GM12872 (cell line): Measurements from ENCODE around the gene THBD.

Experiments used
- TF ChIP-seq, protein P1 (sequence below): IDR thresholded peaks from 3 replicates; pipeline ENCODE4 v1.5.1; 2011; ENCODE audit warnings: low read depth, mild to moderate bottlenecking, low read length, moderate library complexity; ENCODE audit not compliant: insufficient read depth

THBD gene

DNA sequence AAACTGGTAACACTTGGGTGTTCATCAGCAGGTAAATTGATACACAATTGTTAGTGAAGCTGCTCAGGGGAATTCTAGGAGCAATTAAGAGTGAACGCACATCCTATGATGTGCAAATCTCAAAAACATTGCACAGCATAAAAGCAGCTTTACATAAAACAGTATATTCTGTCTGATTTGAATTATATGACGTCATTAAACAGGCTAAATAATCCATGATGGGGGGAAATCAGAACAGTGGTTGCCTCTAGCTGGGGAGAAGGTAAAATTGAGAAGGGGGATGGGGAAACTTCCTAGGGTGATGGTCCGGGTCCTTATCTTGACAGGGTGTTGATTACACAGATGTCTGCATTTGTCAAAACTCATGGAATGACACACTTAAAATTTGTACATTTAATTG, 17.3 kb upstream of the THBD start:
- TF ChIP-seq, protein P1, sequence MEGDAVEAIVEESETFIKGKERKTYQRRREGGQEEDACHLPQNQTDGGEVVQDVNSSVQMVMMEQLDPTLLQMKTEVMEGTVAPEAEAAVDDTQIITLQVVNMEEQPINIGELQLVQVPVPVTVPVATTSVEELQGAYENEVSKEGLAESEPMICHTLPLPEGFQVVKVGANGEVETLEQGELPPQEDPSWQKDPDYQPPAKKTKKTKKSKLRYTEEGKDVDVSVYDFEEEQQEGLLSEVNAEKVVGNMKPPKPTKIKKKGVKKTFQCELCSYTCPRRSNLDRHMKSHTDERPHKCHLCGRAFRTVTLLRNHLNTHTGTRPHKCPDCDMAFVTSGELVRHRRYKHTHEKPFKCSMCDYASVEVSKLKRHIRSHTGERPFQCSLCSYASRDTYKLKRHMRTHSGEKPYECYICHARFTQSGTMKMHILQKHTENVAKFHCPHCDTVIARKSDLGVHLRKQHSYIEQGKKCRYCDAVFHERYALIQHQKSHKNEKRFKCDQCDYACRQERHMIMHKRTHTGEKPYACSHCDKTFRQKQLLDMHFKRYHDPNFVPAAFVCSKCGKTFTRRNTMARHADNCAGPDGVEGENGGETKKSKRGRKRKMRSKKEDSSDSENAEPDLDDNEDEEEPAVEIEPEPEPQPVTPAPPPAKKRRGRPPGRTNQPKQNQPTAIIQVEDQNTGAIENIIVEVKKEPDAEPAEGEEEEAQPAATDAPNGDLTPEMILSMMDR = no peak

DNA sequence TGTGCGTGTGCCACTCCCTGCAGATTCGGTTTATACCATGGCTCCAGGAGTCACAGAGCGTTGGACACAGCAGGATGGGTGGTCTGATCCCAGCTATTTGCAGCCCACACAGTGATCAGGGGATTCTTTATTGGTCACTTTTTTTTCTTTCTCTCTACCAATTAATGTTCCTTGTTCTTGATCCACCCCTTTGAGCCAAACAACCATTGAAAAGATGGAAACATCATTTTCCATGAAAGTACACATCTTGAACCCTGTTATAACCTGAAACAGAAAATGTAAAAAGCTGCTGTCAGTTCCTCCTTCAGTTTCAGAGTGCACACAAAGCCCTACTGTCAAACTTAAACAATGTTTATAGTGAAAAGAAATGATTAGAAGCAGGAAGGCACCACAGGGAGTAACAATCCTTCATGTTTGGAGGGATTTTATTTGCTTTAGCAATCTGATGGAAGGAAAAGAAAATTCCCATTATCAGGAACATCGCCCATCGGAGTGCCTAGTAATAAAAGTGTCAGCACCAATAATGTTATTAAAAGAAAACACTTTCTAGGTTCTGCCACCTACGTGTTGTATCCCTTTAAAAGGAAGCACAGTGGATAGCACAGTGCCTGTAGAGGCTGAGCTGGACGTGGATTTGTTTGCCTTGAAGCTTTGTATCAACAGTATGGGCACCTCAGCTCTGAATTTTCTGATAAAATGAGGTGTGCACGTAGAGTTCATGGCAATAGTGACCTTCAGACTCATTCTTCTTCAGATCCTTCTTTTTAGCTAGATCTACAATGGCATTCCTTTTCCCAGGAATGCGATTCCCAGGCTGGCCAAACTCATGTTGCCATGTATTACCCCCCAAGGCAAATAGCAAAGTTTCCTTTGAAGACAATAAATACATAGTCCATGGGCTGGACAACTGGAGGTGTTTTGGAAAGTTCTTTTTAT, 16.1 kb upstream of the THBD start:
- TF ChIP-seq, protein P1 = no peak

DNA sequence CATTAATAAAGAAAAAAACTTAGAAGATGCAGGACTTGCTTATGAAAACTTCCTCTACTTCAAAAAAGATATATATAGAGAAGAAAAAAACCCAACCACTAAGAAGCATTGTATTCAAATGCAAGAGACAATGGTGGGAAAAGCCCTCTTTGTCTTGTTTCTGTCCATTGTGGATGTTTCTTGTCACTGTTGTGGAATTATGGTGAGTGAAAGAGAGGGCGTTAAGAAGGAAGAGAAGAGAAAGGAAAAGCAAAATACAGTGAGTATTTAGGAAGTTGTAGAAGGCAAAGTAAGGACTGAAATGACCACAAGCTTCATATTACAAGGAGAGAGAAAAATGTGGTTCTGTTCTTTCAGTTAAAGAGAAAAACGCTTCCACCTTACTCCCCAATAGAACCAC, 14.1 kb upstream of the THBD start:
- TF ChIP-seq, protein P1 = no peak

DNA sequence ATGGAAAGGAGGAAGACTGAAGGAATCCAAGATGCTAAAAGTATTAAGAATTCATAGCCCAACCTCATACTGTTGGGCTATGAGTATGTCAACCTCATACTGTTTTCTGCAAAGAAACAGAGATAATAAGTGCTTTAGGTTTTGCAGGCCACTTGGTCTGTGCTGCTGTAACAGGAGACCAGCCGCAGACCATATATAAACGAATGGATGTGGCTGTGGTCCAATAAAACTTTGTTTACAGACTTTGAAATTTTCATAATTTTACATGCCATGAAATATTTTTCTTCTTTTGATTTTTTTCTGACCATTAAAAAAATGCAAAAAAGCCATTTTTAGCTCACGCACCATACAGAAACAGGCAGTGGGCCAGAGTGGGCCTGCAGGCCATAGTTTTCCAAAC, 13.7 kb upstream of the THBD start:
- TF ChIP-seq, protein P1 = no peak

DNA sequence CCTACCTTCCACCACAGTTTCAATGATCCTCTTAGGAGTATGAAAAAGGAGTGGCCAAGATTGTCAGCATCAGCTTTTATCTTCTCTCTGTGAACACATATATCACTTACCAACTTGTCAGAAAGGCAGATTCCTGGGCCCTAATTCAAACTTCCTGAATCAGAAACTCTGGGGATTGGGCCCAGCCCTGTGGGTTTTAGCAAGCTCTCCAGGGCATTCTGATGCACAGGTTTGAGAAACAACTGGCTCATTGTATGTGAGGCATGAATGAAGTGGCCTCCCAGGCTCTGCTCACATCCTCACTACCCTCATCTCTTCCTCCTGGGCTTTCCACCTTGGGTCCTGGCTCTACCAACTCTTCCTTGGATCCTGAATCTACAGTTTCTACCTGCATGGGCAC, 13.2 kb upstream of the THBD start:
- TF ChIP-seq, protein P1 = no peak

DNA sequence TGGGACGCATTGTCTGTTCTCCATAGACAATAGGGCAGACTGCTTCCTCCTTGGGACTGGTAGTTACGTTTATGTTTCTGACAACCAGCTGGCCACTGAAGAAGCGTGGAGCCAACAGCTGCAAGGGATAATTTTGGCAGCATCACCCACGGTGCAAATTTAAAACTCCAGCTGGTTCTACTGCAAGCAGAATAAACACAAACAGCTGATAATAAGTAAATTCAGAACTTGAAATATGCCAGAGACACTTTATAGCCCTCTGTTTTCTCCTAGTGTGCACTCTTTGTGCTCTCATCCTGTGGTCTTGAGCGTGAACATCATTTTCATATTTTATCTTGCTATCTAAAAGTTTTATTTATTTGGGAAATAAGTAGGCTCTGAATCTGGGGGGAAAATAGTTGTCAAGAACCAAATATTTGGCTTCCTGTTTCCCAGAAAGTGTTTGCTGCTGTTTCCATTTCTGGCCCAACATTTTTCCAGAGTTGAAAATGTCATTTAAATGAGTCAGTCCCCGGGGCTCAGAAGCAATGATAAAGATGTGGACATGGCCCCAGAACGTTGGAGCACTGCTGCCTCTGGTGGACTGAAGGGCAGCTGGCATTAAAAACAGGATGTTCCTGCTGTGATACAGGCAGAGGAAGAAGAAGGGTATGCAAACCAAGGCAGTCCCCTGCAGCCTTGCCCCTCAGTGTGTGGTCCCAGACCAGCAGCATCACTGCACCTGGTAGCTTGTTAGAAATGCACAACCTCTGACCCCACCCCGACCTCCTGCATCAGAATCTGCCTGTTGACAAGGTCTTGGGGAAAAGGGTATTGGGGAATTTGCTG, 12.5 kb upstream of the THBD start:
- TF ChIP-seq, protein P1 = no peak

DNA sequence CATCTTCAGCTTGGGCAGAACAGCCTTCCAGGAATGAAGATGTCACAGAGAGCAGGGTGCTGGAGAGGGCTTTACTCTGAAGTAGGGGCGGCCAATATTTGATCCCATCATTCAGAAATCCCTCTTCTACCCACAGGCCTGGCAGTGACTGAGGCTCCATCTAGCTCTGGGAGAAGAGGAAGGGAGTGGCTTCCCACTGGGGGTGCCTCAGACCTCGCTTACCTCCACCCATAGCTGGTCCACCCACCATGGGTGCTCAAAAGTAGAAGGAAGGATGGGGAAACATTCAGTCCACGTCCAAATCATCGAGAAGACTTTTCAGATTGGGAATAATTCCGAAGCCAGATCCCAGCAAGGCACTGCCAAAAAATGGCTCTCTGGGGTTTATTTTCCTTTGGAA, 11.8 kb upstream of the THBD start:
- TF ChIP-seq, protein P1 = no peak
